CD4-positive, CD25-positive, alpha-beta regulatory T cell (primary cell): ENCODE data around the gene EVX1. TPM values are rescaled to one million over a fixed set of nuclear protein-coding genes. Genes with fewer than 3 reads are reported as not detected.

Source experiments
- ATAC-seq, 2 donors: fragments of 150-1000 bp; cut with Tn5 transposase; one replicate each; pipeline ENCODE4 v1.10.0; 2021; ENCODE audit warnings: low read depth in 2 of 2, moderate number of reproducible peaks in 2 of 2, moderate library complexity in 1 of 2
- DNase-seq, 3 donors: peaks; one replicate each; pipeline versions ENCODE4 v3.0.0 to v3.0.0-alpha.2; 2012 to 2022; ENCODE audit warnings: mixed read lengths in 1 of 3
- H3K27ac ChIP-seq: one replicate; pipeline ENCODE4 v1.7.0; 2013; ENCODE audit warnings: mild to moderate bottlenecking, low read length; ENCODE audit not compliant: insufficient read depth, poor library complexity, severe bottlenecking
- H3K27me3 ChIP-seq: one replicate; pipeline ENCODE4 v1.7.0; 2013; ENCODE audit warnings: low read length; ENCODE audit not compliant: control insufficient read depth, insufficient read depth
- H3K36me3 ChIP-seq: one replicate; pipeline ENCODE4 v1.7.0; 2013; ENCODE audit warnings: mild to moderate bottlenecking, low read length, moderate library complexity; ENCODE audit not compliant: control insufficient read depth, insufficient read depth
- H3K4me1 ChIP-seq: 2 replicates; pipeline ENCODE4 v1.7.0; 2013; ENCODE audit warnings: mild to moderate bottlenecking, low read length; ENCODE audit not compliant: insufficient read depth, control insufficient read depth, poor library complexity, severe bottlenecking
- H3K4me3 ChIP-seq: one replicate; pipeline ENCODE4 v1.7.0; 2013; ENCODE audit warnings: low read depth, mild to moderate bottlenecking, low read length, moderate library complexity
- H3K9me3 ChIP-seq, 2 experiments: 1 replicate in 1 of 2; 2 replicates in 1 of 2; pipeline ENCODE4 v1.7.0; 2013; ENCODE audit warnings: low read length in 2 of 2, mild to moderate bottlenecking in 1 of 2, moderate library complexity in 1 of 2; ENCODE audit not compliant: control insufficient read depth in 2 of 2
- H3K27ac Mint-ChIP-seq, 3 donors: one replicate each; pipeline ENCODE4 v1.8.0; 2020 to 2022; ENCODE audit warnings: mild to moderate bottlenecking in 3 of 3, mixed read lengths in 3 of 3, moderate library complexity in 2 of 3
- H3K27me3 Mint-ChIP-seq: one replicate; pipeline ENCODE4 v1.8.0; 2022; ENCODE audit warnings: mild to moderate bottlenecking, mixed read lengths
- H3K36me3 Mint-ChIP-seq: one replicate; pipeline ENCODE4 v1.8.0; 2020; ENCODE audit warnings: mixed read lengths
- H3K4me1 Mint-ChIP-seq, 4 donors: one replicate each; pipeline ENCODE4 v1.8.0; 2020 to 2022; ENCODE audit warnings: mixed read lengths in 4 of 4, mild to moderate bottlenecking in 1 of 4
- H3K4me3 Mint-ChIP-seq, 4 donors: one replicate each; pipeline ENCODE4 v1.8.0; 2020 to 2022; ENCODE audit warnings: mild to moderate bottlenecking in 4 of 4, mixed read lengths in 4 of 4, moderate library complexity in 3 of 4
- H3K9me3 Mint-ChIP-seq, 7 donors: one replicate each; pipeline ENCODE4 v1.8.0; 2020 to 2022; ENCODE audit warnings: mixed read lengths in 7 of 7, mild to moderate bottlenecking in 3 of 7, moderate library complexity in 2 of 7
- polyA plus RNA-seq, 4 donors: library from polyadenylated mRNA; unstranded; fragments of 300-500 nt; fragmentation: Illumina TruSeq; gene quantifications; one replicate each; pipeline ENCODE4 v1.2.3, GENCODE V29; 2021
- total RNA-seq: library from RNA; stranded (reverse); gene quantifications from one replicate; pipeline ENCODE4 v1.2.3, GENCODE V29; 2022

The EVX1 gene
- total and polyA plus RNA-seq, 5 donors from 2014 or later: not detected

- no peaks in the 10 kb centered on the region for H3K36me3 ChIP-seq
- no peaks in the 10 kb centered on the region for H3K9me3 ChIP-seq
- Mint-ChIP-seq H3K36me3 (peaks cover 3% of the 10 kb centered on the region), H3K27me3 (peaks cover 97% of the 10 kb centered on the region), H3K27ac (no peak overlapping the region), H3K4me1 (peaks cover 5 to 27% (median 13%) of the 10 kb centered on the region in 4 donors), H3K9me3 (no peaks in the 10 kb centered on the region), H3K4me3 (peak overlapping the region in 1 of 4 donors; percentile 59)
- H3K4me1 ChIP-seq: peaks cover 14% of the 10 kb centered on the region
- no peak overlapping the region for H3K27ac ChIP-seq
- H3K4me3 ChIP-seq: no peak overlapping the region
- ATAC-seq (no peak), DNase-seq (no peak)
- H3K27me3 ChIP-seq: peaks cover 60% of the 10 kb centered on the region
Measured at GRCh38 chr7:27209933-27210440, 32.6 kb upstream of the EVX1 start.

GRCh38 chr7:27210441-27211083 is 32.0 kb upstream of the EVX1 start:
- Mint-ChIP-seq H3K4me1 (peaks cover 5 to 24% (median 10%) of the 10 kb centered on the region in 4 donors), H3K27ac (no peak overlapping the region), H3K27me3 (peaks cover 96% of the 10 kb centered on the region), H3K9me3 (no peaks in the 10 kb centered on the region), H3K4me3 (peak overlapping the region in 3 of 4 donors; percentile 27 to 62 (median 59)), H3K36me3 (peaks cover 3% of the 10 kb centered on the region)
- Histone ChIP-seq H3K36me3 (no peaks in the 10 kb centered on the region), H3K4me3 (no peak overlapping the region), H3K27ac (no peak overlapping the region), H3K4me1 (peaks cover 9% of the 10 kb centered on the region), H3K27me3 (peaks cover 61% of the 10 kb centered on the region), H3K9me3 (no peaks in the 10 kb centered on the region)
- DNase-seq (peak in 1 of 3 donors; percentile 44), ATAC-seq (peak in 1 of 2 donors; percentile 37)

DNA sequence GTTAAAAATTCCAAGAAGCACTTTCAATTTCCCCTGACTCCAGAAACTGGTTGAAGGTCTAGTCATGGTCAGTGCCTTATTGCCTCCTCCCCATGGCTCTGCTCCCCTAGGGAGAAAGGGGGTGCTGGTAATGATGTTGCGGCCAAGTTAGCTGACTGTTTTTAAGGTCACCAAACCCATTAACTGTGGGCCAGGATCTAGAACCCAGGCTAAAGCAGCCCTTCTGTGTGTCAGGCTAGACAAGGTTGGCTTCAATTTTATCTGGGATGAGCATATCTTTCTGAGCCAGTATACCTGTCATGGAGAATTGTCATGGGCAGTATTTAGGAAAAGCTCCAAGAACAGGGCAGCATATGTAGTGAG is 31.5 kb upstream of the EVX1 start:
- ATAC-seq: no peak
- H3K4me3 Mint-ChIP-seq: no peak overlapping the region
- peaks cover 93% of the 10 kb centered on the region for H3K27me3 Mint-ChIP-seq
- H3K36me3 ChIP-seq: no peaks in the 10 kb centered on the region
- H3K27me3 ChIP-seq: peaks cover 57% of the 10 kb centered on the region
- peaks cover 9% of the 10 kb centered on the region for H3K4me1 ChIP-seq
- H3K4me1 Mint-ChIP-seq: peaks cover 3 to 19% (median 8%) of the 10 kb centered on the region in 4 donors
- no peaks in the 10 kb centered on the region for H3K9me3 Mint-ChIP-seq
- no peak overlapping the region for H3K27ac ChIP-seq
- no peak for DNase-seq
- no peak overlapping the region for H3K27ac Mint-ChIP-seq
- no peaks in the 10 kb centered on the region for H3K9me3 ChIP-seq
- no peaks in the 10 kb centered on the region for H3K36me3 Mint-ChIP-seq
- no peak overlapping the region for H3K4me3 ChIP-seq

DNA sequence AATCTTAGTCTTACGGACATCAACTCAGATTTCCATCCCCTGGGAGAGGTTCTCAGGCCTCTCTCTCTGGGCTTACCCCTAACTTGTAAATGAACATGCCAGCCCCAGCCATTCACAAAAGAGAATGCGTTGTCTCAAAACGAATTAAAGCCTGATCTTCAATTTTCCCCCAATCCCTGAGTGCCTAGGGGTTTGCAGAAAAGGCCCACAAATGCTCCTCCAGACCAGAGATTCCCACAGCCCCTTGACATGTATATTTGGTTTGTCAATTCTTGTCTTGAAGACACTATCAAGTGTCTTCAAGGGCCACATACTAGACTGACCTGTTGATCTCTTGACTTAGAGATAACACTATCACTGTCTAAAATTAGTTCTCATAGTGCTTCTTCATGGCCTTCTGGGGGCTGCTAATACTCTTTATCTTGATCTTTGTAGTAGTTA is 30.8 kb upstream of the EVX1 start:
- H3K4me3 ChIP-seq: no peak overlapping the region
- peaks cover 54% of the 10 kb centered on the region for H3K27me3 ChIP-seq
- H3K27ac Mint-ChIP-seq: no peak overlapping the region
- H3K27me3 Mint-ChIP-seq: peaks cover 93% of the 10 kb centered on the region
- H3K4me1 Mint-ChIP-seq: peaks cover 0 to 18% (median 6%) of the 10 kb centered on the region in 4 donors
- H3K9me3 Mint-ChIP-seq: no peaks in the 10 kb centered on the region
- H3K9me3 ChIP-seq: no peaks in the 10 kb centered on the region
- ATAC-seq: no peak
- DNase-seq: no peak
- H3K27ac ChIP-seq: no peak overlapping the region
- H3K36me3 Mint-ChIP-seq: no peaks in the 10 kb centered on the region
- H3K4me1 ChIP-seq: peaks cover 9% of the 10 kb centered on the region
- no peak overlapping the region for H3K4me3 Mint-ChIP-seq
- H3K36me3 ChIP-seq: no peaks in the 10 kb centered on the region

DNA sequence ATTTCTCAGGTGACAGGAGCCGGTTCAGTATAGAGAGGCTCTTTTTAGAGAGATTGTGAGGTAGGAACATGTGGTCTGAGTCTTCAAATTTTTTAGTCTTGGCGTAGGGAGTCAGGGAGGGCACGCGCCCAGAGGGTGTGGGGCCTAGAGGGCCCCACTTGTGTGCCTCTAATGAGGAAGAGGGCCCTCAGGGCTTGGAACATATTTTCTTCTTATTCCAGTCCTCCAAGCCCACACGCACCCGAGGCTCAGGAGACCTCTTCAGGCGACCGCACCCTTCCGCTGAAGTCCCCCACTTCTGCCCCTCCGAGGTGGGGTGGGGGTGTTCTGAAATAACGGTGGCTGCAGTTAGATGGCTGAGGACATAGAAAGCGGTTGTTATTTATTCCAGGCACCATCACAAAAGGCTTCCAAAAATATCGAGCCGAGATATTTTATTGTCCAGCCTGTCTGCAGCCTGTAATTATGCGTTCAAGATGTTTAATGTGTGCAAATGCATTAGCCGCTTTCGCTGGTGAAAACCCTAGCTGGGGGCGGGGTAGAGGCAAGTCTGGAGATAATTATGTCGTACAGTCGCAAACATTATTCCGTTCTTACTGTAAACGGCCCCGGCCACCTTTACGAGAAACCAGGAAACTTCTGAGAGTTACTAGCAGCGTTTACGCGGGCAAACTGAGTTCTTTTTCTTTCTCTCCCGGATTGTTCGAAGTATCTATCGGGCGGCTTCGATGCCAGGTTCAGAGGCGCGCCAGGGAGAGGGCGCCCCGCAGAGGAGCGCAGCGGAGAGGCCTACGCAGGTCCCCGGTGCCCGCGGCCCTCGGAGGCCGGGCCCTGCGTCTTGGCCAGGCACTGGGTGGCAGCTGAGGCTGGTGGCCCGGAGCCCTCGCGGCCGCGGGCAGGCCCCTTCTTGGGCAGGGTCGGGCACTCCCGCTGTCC is 29.8 kb upstream of the EVX1 start:
- Histone ChIP-seq H3K36me3 (no peaks in the 10 kb centered on the region), H3K27me3 (peaks cover 50% of the 10 kb centered on the region), H3K4me1 (peaks cover 9% of the 10 kb centered on the region), H3K9me3 (no peaks in the 10 kb centered on the region), H3K27ac (no peak overlapping the region), H3K4me3 (no peak overlapping the region)
- Mint-ChIP-seq H3K4me3 (no peak overlapping the region), H3K36me3 (no peaks in the 10 kb centered on the region), H3K9me3 (no peaks in the 10 kb centered on the region), H3K27ac (peak overlapping the region in 1 of 3 donors; percentile 49), H3K4me1 (peaks cover 0 to 18% (median 6%) of the 10 kb centered on the region in 4 donors), H3K27me3 (peaks cover 93% of the 10 kb centered on the region)
- ATAC-seq (no peak), DNase-seq (no peak)

- H3K27me3 ChIP-seq: peaks cover 46% of the 10 kb centered on the region
- Mint-ChIP-seq H3K4me3 (peak overlapping the region in 1 of 4 donors; percentile 39), H3K36me3 (no peaks in the 10 kb centered on the region)
Measured at GRCh38 chr7:27213433-27214238, 29.0 kb upstream of the EVX1 start.

DNA sequence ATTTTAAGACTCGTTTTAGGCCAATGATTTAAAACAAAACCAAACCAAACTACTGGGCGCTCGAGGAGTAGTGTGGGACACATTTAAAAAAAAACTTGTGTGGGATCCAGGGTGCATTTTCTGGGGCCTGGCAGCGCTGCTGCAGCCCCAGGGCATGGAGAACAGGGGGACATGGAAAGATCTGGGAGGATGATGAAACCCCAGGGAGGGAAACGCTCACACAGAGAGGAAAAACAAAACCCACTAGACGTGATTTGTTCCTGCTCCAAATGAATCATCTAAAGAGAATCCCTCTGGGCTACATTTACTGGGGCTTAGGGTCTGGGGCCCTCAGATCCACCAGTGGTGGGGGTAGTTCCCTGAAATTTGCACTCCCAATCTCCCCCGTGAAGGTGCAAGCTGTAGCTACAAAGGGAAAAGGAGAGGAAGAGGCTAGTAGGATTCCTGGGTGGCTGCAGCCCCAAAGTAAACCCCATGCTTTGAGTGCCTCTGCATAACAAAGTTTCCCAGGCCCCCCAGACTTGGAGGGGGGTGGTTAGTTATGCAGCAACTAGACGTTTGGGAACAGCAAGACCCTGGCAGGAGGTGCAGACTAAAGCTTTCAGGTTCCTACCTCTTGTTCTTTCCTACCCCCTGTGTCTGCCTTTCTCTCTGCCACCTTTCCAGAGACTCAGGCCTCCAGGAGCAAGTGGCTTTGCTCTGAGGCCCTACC is 28.2 kb upstream of the EVX1 start:
- H3K4me3 Mint-ChIP-seq: no peak overlapping the region
- peaks cover 45% of the 10 kb centered on the region for H3K27me3 ChIP-seq
- H3K27ac ChIP-seq: no peak overlapping the region
- H3K4me1 Mint-ChIP-seq: peaks cover 0 to 21% (median 6%) of the 10 kb centered on the region in 4 donors
- DNase-seq (no peak), ATAC-seq (no peak)
- no peaks in the 10 kb centered on the region for H3K9me3 ChIP-seq
- H3K36me3 ChIP-seq: no peaks in the 10 kb centered on the region
- H3K9me3 Mint-ChIP-seq: no peaks in the 10 kb centered on the region
- peaks cover 9% of the 10 kb centered on the region for H3K4me1 ChIP-seq
- H3K36me3 Mint-ChIP-seq: no peaks in the 10 kb centered on the region
- H3K4me3 ChIP-seq: no peak overlapping the region
- peaks cover 84% of the 10 kb centered on the region for H3K27me3 Mint-ChIP-seq
- no peak overlapping the region for H3K27ac Mint-ChIP-seq

More at GRCh38 chr7:27213433-27214238, 29.0 kb upstream of the EVX1 start:
- Mint-ChIP-seq H3K27me3 (peaks cover 84% of the 10 kb centered on the region), H3K4me1 (peaks cover 0 to 18% (median 6%) of the 10 kb centered on the region in 4 donors), H3K9me3 (no peaks in the 10 kb centered on the region), H3K27ac (no peak overlapping the region)
- Histone ChIP-seq H3K27ac (no peak overlapping the region), H3K4me3 (no peak overlapping the region), H3K36me3 (no peaks in the 10 kb centered on the region), H3K4me1 (peaks cover 9% of the 10 kb centered on the region), H3K9me3 (no peaks in the 10 kb centered on the region)
- ATAC-seq (no peak), DNase-seq (no peak)
